ENCODE measurements around the gene CYP26A1. TPM values are rescaled to one million over a fixed set of nuclear protein-coding genes. Genes with fewer than 3 reads are reported as not detected.
A peak's percentile ranks its signal among the peaks of the same experiment; 100 is the strongest.

CYP26A1 gene
- total RNA-seq, 1 donor from 2014 or later: not detected

- peaks cover 77% of the 10 kb centered on the region for H3K27me3 Mint-ChIP-seq (ENCODE audit: insufficient read depth)
- H3K27ac Mint-ChIP-seq: no peak overlapping the region
- H3K4me3 Mint-ChIP-seq: no peak overlapping the region
- H3K9me3 Mint-ChIP-seq: no peaks in the 10 kb centered on the region
- H3K36me3 Mint-ChIP-seq (ENCODE audit: low read depth): no peaks in the 10 kb centered on the region
- peaks cover 21% of the 10 kb centered on the region for H3K4me1 Mint-ChIP-seq (ENCODE audit: low read depth)
- no peak for DNase-seq (ENCODE audit: low spot score)
- intact Hi-C loops (cut with micrococcal nuclease): loop anchor here (1.0 to 10.0 kb wide), 4 partner anchors 13 to 429 kb away; no protein-coding TSS in a partner anchor
These were observed 1.9 kb downstream of the CYP26A1 start for GRCh38 chr10:93075369-93076221.

- intact Hi-C loops (cut with micrococcal nuclease): loop anchor here (10.0 kb wide), 2 partner anchors 192 to 428 kb away; no protein-coding TSS in a partner anchor
- no peaks in the 10 kb centered on the region for H3K9me3 Mint-ChIP-seq
- H3K4me3 Mint-ChIP-seq: no peak overlapping the region
- H3K27me3 Mint-ChIP-seq (ENCODE audit: insufficient read depth): peaks cover 71% of the 10 kb centered on the region
- H3K36me3 Mint-ChIP-seq (ENCODE audit: low read depth): no peaks in the 10 kb centered on the region
- DNase-seq (ENCODE audit: low spot score): no peak
- peaks cover 21% of the 10 kb centered on the region for H3K4me1 Mint-ChIP-seq (ENCODE audit: low read depth)
- no peak overlapping the region for H3K27ac Mint-ChIP-seq
These were observed 3.2 kb downstream of the CYP26A1 start for GRCh38 chr10:93076871-93077270.

- H3K9me3 Mint-ChIP-seq: no peaks in the 10 kb centered on the region
- H3K27ac Mint-ChIP-seq: no peak overlapping the region
- H3K4me3 Mint-ChIP-seq: no peak overlapping the region
- no peak for DNase-seq (ENCODE audit: low spot score)
- peaks cover 64% of the 10 kb centered on the region for H3K27me3 Mint-ChIP-seq (ENCODE audit: insufficient read depth)
- H3K4me1 Mint-ChIP-seq (ENCODE audit: low read depth): peaks cover 17% of the 10 kb centered on the region
- H3K36me3 Mint-ChIP-seq (ENCODE audit: low read depth): no peaks in the 10 kb centered on the region
- intact Hi-C loops (cut with micrococcal nuclease): loop anchor here (10.0 kb wide), 2 partner anchors 193 to 427 kb away; no protein-coding TSS in a partner anchor
These were observed 4.2 kb downstream of the CYP26A1 start for GRCh38 chr10:93077860-93078337.

- no peak overlapping the region for H3K27ac Mint-ChIP-seq
- intact Hi-C loops (cut with micrococcal nuclease): loop anchor here (1.0 to 10.0 kb wide), 5 partner anchors 195 to 425 kb away; partner anchors contain the start of gene MYOF
- H3K27me3 Mint-ChIP-seq (ENCODE audit: insufficient read depth): peaks cover 56% of the 10 kb centered on the region
- no peaks in the 10 kb centered on the region for H3K36me3 Mint-ChIP-seq (ENCODE audit: low read depth)
- H3K9me3 Mint-ChIP-seq: no peaks in the 10 kb centered on the region
- peaks cover 9% of the 10 kb centered on the region for H3K4me1 Mint-ChIP-seq (ENCODE audit: low read depth)
- no peak for DNase-seq (ENCODE audit: low spot score)
- H3K4me3 Mint-ChIP-seq: no peak overlapping the region
These were observed 6.1 kb downstream of the CYP26A1 start for GRCh38 chr10:93079663-93080349.

- Mint-ChIP-seq H3K27ac (no peak overlapping the region), H3K27me3 (ENCODE audit: insufficient read depth) (peaks cover 49% of the 10 kb centered on the region), H3K4me3 (no peak overlapping the region), H3K4me1 (ENCODE audit: low read depth) (peaks cover 5% of the 10 kb centered on the region), H3K36me3 (ENCODE audit: low read depth) (no peaks in the 10 kb centered on the region), H3K9me3 (no peaks in the 10 kb centered on the region)
- intact Hi-C loops (cut with micrococcal nuclease): loop anchor here (1.0 kb wide), 3 partner anchors 209 to 402 kb away; partner anchors contain the start of gene MYOF
- peak; percentile 23 for DNase-seq (ENCODE audit: low spot score)
These were observed 6.8 kb downstream of the CYP26A1 start for GRCh38 chr10:93080350-93081046.

GRCh38 chr10:93081318-93081717 lies 7.6 kb downstream of the CYP26A1 start:
- H3K27me3 Mint-ChIP-seq (ENCODE audit: insufficient read depth): peaks cover 41% of the 10 kb centered on the region
- DNase-seq (ENCODE audit: low spot score): no peak
- intact Hi-C loops (cut with micrococcal nuclease): no loop called here
- no peak overlapping the region for H3K27ac Mint-ChIP-seq
- H3K36me3 Mint-ChIP-seq (ENCODE audit: low read depth): no peaks in the 10 kb centered on the region
- H3K4me3 Mint-ChIP-seq: no peak overlapping the region
- H3K4me1 Mint-ChIP-seq (ENCODE audit: low read depth): peaks cover 5% of the 10 kb centered on the region
- H3K9me3 Mint-ChIP-seq: no peaks in the 10 kb centered on the region

- Mint-ChIP-seq H3K36me3 (ENCODE audit: low read depth) (no peaks in the 10 kb centered on the region), H3K27me3 (ENCODE audit: insufficient read depth) (peaks cover 36% of the 10 kb centered on the region), H3K4me1 (ENCODE audit: low read depth) (peaks cover 5% of the 10 kb centered on the region), H3K27ac (no peak overlapping the region), H3K4me3 (no peak overlapping the region), H3K9me3 (no peaks in the 10 kb centered on the region)
- no peak for DNase-seq (ENCODE audit: low spot score)
- intact Hi-C loops (cut with micrococcal nuclease): no loop called here
These were observed 8.1 kb downstream of the CYP26A1 start for GRCh38 chr10:93081834-93082233.

- Mint-ChIP-seq H3K4me1 (ENCODE audit: low read depth) (peaks cover 5% of the 10 kb centered on the region), H3K4me3 (no peak overlapping the region), H3K36me3 (ENCODE audit: low read depth) (no peaks in the 10 kb centered on the region), H3K27me3 (ENCODE audit: insufficient read depth) (peaks cover 22% of the 10 kb centered on the region), H3K27ac (no peak overlapping the region), H3K9me3 (no peaks in the 10 kb centered on the region)
- intact Hi-C loops (cut with micrococcal nuclease): no loop called here
- DNase-seq (ENCODE audit: low spot score): no peak
These were observed 10.2 kb downstream of the CYP26A1 start for GRCh38 chr10:93083743-93084539.

- intact Hi-C loops (cut with micrococcal nuclease): no loop called here
- no peak for DNase-seq (ENCODE audit: low spot score)
- H3K36me3 Mint-ChIP-seq (ENCODE audit: low read depth): no peaks in the 10 kb centered on the region
- H3K4me3 Mint-ChIP-seq: no peak overlapping the region
- H3K9me3 Mint-ChIP-seq: no peaks in the 10 kb centered on the region
- no peak overlapping the region for H3K27ac Mint-ChIP-seq
- peaks cover 12% of the 10 kb centered on the region for H3K27me3 Mint-ChIP-seq (ENCODE audit: insufficient read depth)
- peaks cover under 1% of the 10 kb centered on the region for H3K4me1 Mint-ChIP-seq (ENCODE audit: low read depth)
These were observed 11.7 kb downstream of the CYP26A1 start for GRCh38 chr10:93085272-93085859.

- Mint-ChIP-seq H3K36me3 (ENCODE audit: low read depth) (no peaks in the 10 kb centered on the region), H3K9me3 (no peaks in the 10 kb centered on the region), H3K4me1 (ENCODE audit: low read depth) (no peaks in the 10 kb centered on the region), H3K27me3 (ENCODE audit: insufficient read depth) (peaks cover 12% of the 10 kb centered on the region), H3K4me3 (no peak overlapping the region), H3K27ac (no peak overlapping the region)
- intact Hi-C loops (cut with micrococcal nuclease): no loop called here
- no peak for DNase-seq (ENCODE audit: low spot score)
These were observed 12.6 kb downstream of the CYP26A1 start for GRCh38 chr10:93086289-93086688.

GRCh38 chr10:93087846-93088245 lies 14.2 kb downstream of the CYP26A1 start:
- no peaks in the 10 kb centered on the region for H3K9me3 Mint-ChIP-seq
- H3K27me3 Mint-ChIP-seq (ENCODE audit: insufficient read depth): peaks cover 5% of the 10 kb centered on the region
- H3K4me3 Mint-ChIP-seq: no peak overlapping the region
- no peaks in the 10 kb centered on the region for H3K36me3 Mint-ChIP-seq (ENCODE audit: low read depth)
- H3K4me1 Mint-ChIP-seq (ENCODE audit: low read depth): no peaks in the 10 kb centered on the region
- DNase-seq (ENCODE audit: low spot score): no peak
- intact Hi-C loops (cut with micrococcal nuclease): no loop called here
- H3K27ac Mint-ChIP-seq: no peak overlapping the region

- Mint-ChIP-seq H3K4me1 (ENCODE audit: low read depth) (no peaks in the 10 kb centered on the region), H3K4me3 (no peak overlapping the region), H3K36me3 (ENCODE audit: low read depth) (no peaks in the 10 kb centered on the region), H3K27me3 (ENCODE audit: insufficient read depth) (peaks cover 5% of the 10 kb centered on the region), H3K9me3 (no peaks in the 10 kb centered on the region), H3K27ac (no peak overlapping the region)
- DNase-seq (ENCODE audit: low spot score): no peak
- intact Hi-C loops (cut with micrococcal nuclease): no loop called here
These were observed 14.8 kb downstream of the CYP26A1 start for GRCh38 chr10:93088466-93088865.

Data from activated T-helper 1 cell treated with anti-CD3 and anti-CD28 coated beads, Interleukin-12 subunit alpha, Interleukin-12 subunit beta, Interleukin-2, Interleukin-4 antibody, amounts not matched to agents 30 ng/mL and 10 ng/mL and 1 ng/mL, durations not matched to agents 14 hours and 24 hours and 36 hours (primary cell).